Endodermal cell (in vitro differentiated cells): ENCODE measurements around the gene FOXP4. TPM values are rescaled to one million over a fixed set of nuclear protein-coding genes. Genes with fewer than 3 reads are reported as not detected.

ENCODE experiments used
- DNase-seq: peaks from one replicate; pipeline ENCODE4 v3.0.0-alpha.2; 2017
- H3K27ac ChIP-seq: 2 replicates; pipeline ENCODE4 v1.5.1; 2013; ENCODE audit warnings: mild to moderate bottlenecking, low read depth, low read length, moderate library complexity
- H3K27me3 ChIP-seq: 2 replicates; pipeline ENCODE4 v1.6.1; 2013; ENCODE audit warnings: mild to moderate bottlenecking, low read length, moderate library complexity; ENCODE audit not compliant: insufficient read depth, control insufficient read depth, poor library complexity, severe bottlenecking
- H3K36me3 ChIP-seq: 2 replicates; pipeline ENCODE4 v1.7.0; 2013; ENCODE audit warnings: mild to moderate bottlenecking, low read length, moderate library complexity; ENCODE audit not compliant: control insufficient read depth, insufficient read depth
- H3K4me1 ChIP-seq: one replicate; pipeline ENCODE4 v1.7.0; 2013; ENCODE audit warnings: low read length; ENCODE audit not compliant: control insufficient read depth, insufficient read depth
- H3K4me3 ChIP-seq: 2 replicates; pipeline ENCODE4 v1.5.1; 2013; ENCODE audit warnings: mild to moderate bottlenecking, low read length, moderate library complexity
- H3K9ac ChIP-seq: 2 replicates; pipeline ENCODE4 v1.6.1; 2013; ENCODE audit warnings: mild to moderate bottlenecking, low read length, moderate library complexity; ENCODE audit not compliant: poor library complexity, severe bottlenecking; ENCODE audit errors: extremely low read depth
- H3K9me3 ChIP-seq: 2 replicates; pipeline ENCODE4 v1.6.1; 2013; ENCODE audit warnings: mild to moderate bottlenecking, low read length, moderate library complexity; ENCODE audit not compliant: control insufficient read depth
- H3K27ac Mint-ChIP-seq: 2 replicates; pipeline ENCODE4 v1.8.0; 2020; ENCODE audit warnings: mixed read lengths
- H3K27me3 Mint-ChIP-seq: 2 replicates; pipeline ENCODE4 v1.8.0; 2021; ENCODE audit warnings: mild to moderate bottlenecking, mixed read lengths; ENCODE audit not compliant: insufficient read depth
- H3K36me3 Mint-ChIP-seq: 2 replicates; pipeline ENCODE4 v1.8.0; 2020; ENCODE audit warnings: low read depth, mixed read lengths
- H3K4me1 Mint-ChIP-seq: 2 replicates; pipeline ENCODE4 v1.8.0; 2020; ENCODE audit warnings: mixed read lengths
- H3K4me3 Mint-ChIP-seq: 2 replicates; pipeline ENCODE4 v1.8.0; 2020; ENCODE audit warnings: mild to moderate bottlenecking, moderate library complexity, mixed read lengths
- H3K9me3 Mint-ChIP-seq: 2 replicates; pipeline ENCODE4 v1.8.0; 2020; ENCODE audit warnings: mild to moderate bottlenecking, mixed read lengths
- WGBS, 2 experiments: methylation state at CpG; one replicate each; pipeline versions ENCODE4 v1.1.5 to v1.1.7; 2013; ENCODE audit warnings: missing lambda C conversion rate in 2 of 2, mixed read lengths in 1 of 2; ENCODE audit not compliant: insufficient coverage in 1 of 2, insufficient read length in 1 of 2; 5-methylcytosine and 5-hydroxymethylcytosine counted together
- total RNA-seq, 2 donors: library from RNA; stranded (reverse); fragmentation: NEBNext Ultra II Directional in 1 of 2; extraction: Animal tissue kit (Norgen Biotek cat#: 25700) in 1 of 2; gene quantifications; 2 replicates in 1 of 2; 3 replicates in 1 of 2; pipeline ENCODE4 v1.2.1, GENCODE V29; 2021
- TF ChIP-seq, protein P1 (sequence below): fragments of 200-600 bp; sonication (generic); conservative IDR thresholded peaks from 2 replicates; pipeline ENCODE4 v1.5.0; 2021; ENCODE audit warnings: antibody characterized with exemption, mild to moderate bottlenecking

FOXP4 gene
- total RNA-seq, 2 donors from 2014 or later, result 44.4 to 47.7 TPM

DNA sequence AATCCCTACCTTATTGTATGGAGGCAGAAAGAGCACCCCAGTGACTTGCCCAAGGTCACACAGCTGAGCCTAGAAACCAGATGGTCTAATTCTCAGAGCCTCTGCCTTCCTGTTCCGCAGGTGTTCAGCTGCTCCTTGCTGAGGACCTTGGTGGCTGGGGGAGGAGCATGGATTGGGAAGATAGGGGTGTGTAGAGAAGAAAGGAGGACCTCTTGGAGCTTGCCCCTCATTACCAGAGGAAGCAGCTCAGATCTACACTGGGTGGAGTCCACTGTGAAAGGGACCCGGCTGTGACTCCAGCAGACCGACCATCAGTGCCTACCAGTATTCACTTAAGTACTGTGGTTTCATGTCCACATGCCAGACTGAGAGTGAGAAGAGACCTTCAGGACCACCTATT is 15.2 kb downstream of the FOXP4 start:
- 71 to 91% methylated on average over 2 to 3 of the region's 3 CpGs for WGBS, 2 experiments
- Histone ChIP-seq H3K9me3 (no peaks in the 10 kb centered on the region), H3K4me1 (peaks cover 5% of the 10 kb centered on the region), H3K27ac (peak overlapping the region; percentile 89), H3K36me3 (peaks cover 44% of the 10 kb centered on the region), H3K4me3 (no peak overlapping the region), H3K27me3 (no peaks in the 10 kb centered on the region), H3K9ac (peak overlapping the region; percentile 15)
- TF ChIP-seq, protein P1, sequence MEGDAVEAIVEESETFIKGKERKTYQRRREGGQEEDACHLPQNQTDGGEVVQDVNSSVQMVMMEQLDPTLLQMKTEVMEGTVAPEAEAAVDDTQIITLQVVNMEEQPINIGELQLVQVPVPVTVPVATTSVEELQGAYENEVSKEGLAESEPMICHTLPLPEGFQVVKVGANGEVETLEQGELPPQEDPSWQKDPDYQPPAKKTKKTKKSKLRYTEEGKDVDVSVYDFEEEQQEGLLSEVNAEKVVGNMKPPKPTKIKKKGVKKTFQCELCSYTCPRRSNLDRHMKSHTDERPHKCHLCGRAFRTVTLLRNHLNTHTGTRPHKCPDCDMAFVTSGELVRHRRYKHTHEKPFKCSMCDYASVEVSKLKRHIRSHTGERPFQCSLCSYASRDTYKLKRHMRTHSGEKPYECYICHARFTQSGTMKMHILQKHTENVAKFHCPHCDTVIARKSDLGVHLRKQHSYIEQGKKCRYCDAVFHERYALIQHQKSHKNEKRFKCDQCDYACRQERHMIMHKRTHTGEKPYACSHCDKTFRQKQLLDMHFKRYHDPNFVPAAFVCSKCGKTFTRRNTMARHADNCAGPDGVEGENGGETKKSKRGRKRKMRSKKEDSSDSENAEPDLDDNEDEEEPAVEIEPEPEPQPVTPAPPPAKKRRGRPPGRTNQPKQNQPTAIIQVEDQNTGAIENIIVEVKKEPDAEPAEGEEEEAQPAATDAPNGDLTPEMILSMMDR, result no peak
- peak; percentile 51 for DNase-seq
- Mint-ChIP-seq H3K9me3 (no peaks in the 10 kb centered on the region), H3K36me3 (peaks cover 26% of the 10 kb centered on the region), H3K4me1 (peaks cover 49% of the 10 kb centered on the region), H3K27me3 (peaks cover 30% of the 10 kb centered on the region), H3K27ac (no peak overlapping the region), H3K4me3 (peak overlapping the region; percentile 69)

- H3K27ac Mint-ChIP-seq, result no peak overlapping the region
- H3K36me3 Mint-ChIP-seq, result peaks cover 34% of the 10 kb centered on the region
- H3K27ac ChIP-seq, result peak overlapping the region; percentile 89
- H3K9ac ChIP-seq, result no peak overlapping the region
- 61 to 74% methylated on average over 3 to 10 of the region's 10 CpGs for WGBS, 2 experiments
- peaks cover 48% of the 10 kb centered on the region for H3K36me3 ChIP-seq
- H3K27me3 ChIP-seq, result no peaks in the 10 kb centered on the region
- H3K4me1 Mint-ChIP-seq, result peaks cover 46% of the 10 kb centered on the region
- H3K4me3 Mint-ChIP-seq, result no peak overlapping the region
- peak; percentile 55 for DNase-seq
- no peaks in the 10 kb centered on the region for H3K9me3 ChIP-seq
- TF ChIP-seq, protein P1, result no peak
- H3K27me3 Mint-ChIP-seq, result peaks cover 22% of the 10 kb centered on the region
- H3K4me3 ChIP-seq, result no peak overlapping the region
- no peaks in the 10 kb centered on the region for H3K9me3 Mint-ChIP-seq
- H3K4me1 ChIP-seq, result peaks cover 5% of the 10 kb centered on the region
Measured at GRCh38 chr6:41561931-41562911, 16.0 kb downstream of the FOXP4 start.

DNA sequence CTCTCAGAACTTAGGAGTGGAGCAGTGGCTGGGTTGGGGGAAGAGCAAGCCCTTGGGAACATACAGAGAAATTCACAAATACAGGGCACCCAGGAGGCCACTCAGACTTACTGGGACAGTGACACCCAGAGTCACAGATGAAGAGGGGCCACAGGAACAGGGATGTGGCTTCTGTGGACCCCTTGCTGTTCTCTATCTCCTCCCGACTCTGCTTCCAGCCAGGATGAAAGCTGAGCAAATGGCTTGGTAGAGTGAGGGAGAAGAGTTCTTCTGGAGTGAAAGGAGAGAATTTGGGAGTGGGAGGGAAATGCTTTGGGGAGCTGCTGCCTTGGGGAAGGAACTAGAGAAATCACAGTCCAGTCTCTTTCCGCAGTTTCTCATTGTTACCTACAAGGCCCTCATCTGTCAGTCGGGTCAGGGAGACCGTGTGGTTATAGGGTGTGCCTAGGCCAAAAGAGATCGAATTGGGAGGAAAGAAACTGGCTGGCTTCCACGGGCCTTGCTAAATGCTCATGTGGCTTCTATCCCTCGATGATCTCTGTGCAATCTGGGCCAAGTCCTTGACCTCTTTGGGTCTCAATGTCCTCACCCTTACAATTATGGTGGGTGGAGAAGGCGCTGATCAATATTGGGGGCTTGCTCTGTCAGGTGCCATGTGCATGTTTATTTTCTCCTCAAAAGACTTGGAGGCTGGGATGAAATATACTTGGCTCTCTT is 17.0 kb downstream of the FOXP4 start:
- peaks cover 42% of the 10 kb centered on the region for H3K4me1 Mint-ChIP-seq
- no peak overlapping the region for H3K9ac ChIP-seq
- no peak overlapping the region for H3K27ac Mint-ChIP-seq
- DNase-seq, result no peak
- peaks cover 55% of the 10 kb centered on the region for H3K36me3 ChIP-seq
- H3K4me3 ChIP-seq, result no peak overlapping the region
- no peaks in the 10 kb centered on the region for H3K27me3 ChIP-seq
- H3K9me3 Mint-ChIP-seq, result no peaks in the 10 kb centered on the region
- peaks cover 32% of the 10 kb centered on the region for H3K36me3 Mint-ChIP-seq
- no peaks in the 10 kb centered on the region for H3K9me3 ChIP-seq
- H3K4me1 ChIP-seq, result peaks cover 6% of the 10 kb centered on the region
- H3K4me3 Mint-ChIP-seq, result no peak overlapping the region
- WGBS, 2 experiments, result 79% methylated on average over 8 of the region's 8 CpGs; no CpG with 5 or more reads in 1 of the 2 experiments
- peaks cover 15% of the 10 kb centered on the region for H3K27me3 Mint-ChIP-seq
- TF ChIP-seq, protein P1, result no peak
- H3K27ac ChIP-seq, result peak overlapping the region; percentile 89
